Measurements from ENCODE around the gene DNAAF1.

DNA sequence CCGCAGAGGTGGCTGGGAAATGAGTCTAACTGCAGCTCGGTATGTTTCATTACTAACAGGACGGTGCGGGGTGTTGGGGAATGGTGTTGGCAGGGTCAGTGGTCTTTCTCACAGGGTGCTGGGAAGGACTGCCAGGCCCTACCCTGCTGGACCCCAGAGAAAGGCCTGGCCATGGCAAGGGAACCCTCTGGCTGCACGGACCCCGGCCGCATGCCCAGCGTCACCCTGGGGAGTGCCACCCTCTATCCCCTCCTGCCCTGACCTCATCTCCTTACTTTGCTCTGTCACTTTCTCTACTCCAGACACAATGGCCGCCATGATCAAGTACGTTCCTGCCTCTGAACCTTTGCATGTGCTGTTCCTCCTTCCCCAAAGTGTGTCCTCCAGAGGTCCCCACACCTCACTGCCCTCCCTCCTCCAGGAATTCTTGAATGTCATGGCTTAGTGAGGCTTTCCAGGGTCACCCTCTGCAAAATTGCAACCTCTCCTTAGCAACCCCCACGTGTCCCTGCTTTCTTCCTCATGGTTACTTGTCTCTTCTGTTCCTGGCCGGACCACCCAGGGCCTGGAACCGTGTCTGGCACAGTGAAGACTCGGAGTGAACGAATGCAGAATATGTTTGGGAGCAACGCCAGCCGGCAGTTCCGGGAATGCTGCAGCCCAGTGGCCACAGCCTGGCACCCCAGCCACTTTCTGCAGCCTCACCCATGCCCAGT lies 61.0 kb downstream of the DNAAF1 start:
- TF ChIP-seq CTCF (optimal IDR thresholded peaks at IDR 0.05 in 1 of 3, IDR thresholded peaks at IDR 0.05 in 1 of 3, conservative IDR thresholded peaks at IDR 0.05 in 1 of 3; ENCODE audit: extremely low read depth in 1 of 3, insufficient read depth in 2 of 3, low read length in 3 of 3), result no peak
- no peak for TF ChIP-seq EZH2 (IDR thresholded peaks at IDR 0.05; ENCODE audit: low read length)

All from keratinocyte (primary cell).